Stimulated activated naive CD8-positive, alpha-beta T cell treated with anti-CD3 and anti-CD28 coated beads, Interleukin-15, Interleukin-2, amounts not matched to agents 100 ng/mL and 50 ng/mL, for 24 hours (primary cell): ENCODE data around the gene MED10.

Experiments used
- H3K27ac Mint-ChIP-seq: one replicate; pipeline ENCODE4 v1.8.0; 2021; ENCODE audit warnings: mild to moderate bottlenecking, mixed read lengths
- H3K27me3 Mint-ChIP-seq: one replicate; pipeline ENCODE4 v1.8.0; 2021; ENCODE audit warnings: mixed read lengths
- H3K36me3 Mint-ChIP-seq: one replicate; pipeline ENCODE4 v1.8.0; 2021; ENCODE audit warnings: low read depth, mixed read lengths
- H3K4me1 Mint-ChIP-seq: one replicate; pipeline ENCODE4 v1.8.0; 2021; ENCODE audit warnings: low read depth, mixed read lengths
- H3K4me3 Mint-ChIP-seq: one replicate; pipeline ENCODE4 v1.8.0; 2021; ENCODE audit warnings: mild to moderate bottlenecking, mixed read lengths
- H3K9me3 Mint-ChIP-seq: one replicate; pipeline ENCODE4 v1.8.0; 2021; ENCODE audit warnings: mixed read lengths

MED10 gene

DNA sequence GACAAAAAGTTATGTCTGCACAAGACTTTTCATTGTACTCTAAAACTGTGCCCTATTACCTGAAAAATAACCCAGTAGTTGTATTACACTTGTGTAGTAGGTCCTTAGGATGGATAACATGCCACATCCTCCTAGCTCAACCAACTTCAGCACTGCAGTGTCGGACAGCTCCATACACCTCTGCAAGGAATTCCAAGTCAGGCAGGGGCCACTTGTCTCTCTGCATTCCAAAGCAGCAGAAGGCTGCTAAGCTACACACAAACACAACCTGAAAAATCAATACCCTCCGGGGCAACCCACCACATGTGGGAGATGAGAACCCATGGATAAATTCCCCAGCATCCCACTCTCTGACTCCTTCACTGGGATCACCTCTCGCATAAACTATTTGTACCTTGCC is 50.2 kb downstream of the MED10 start:
- Mint-ChIP-seq H3K4me1 (no peaks in the 10 kb centered on the region), H3K36me3 (peaks cover 18% of the 10 kb centered on the region), H3K27ac (no peak overlapping the region), H3K27me3 (no peaks in the 10 kb centered on the region), H3K4me3 (no peak overlapping the region), H3K9me3 (peaks cover 16% of the 10 kb centered on the region)

DNA sequence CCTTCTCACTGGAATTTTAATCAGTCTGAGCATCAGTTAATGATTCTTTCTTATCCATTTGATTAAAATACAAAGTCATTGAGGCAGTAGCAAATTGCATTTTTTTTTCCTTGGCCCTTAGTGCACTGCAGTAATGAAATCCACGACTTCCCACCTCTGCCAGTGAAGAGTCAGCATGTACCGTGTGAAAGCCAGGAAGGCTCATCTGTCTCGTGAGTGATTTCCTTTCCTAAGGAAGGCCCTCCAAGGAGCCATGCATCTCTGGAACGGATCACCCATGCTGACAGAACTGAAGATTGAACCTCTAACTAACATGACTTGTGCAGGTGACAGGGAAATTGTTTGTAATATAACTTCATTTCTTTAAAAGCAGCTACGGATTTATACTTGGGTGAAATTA is 51.6 kb downstream of the MED10 start:
- Mint-ChIP-seq H3K27me3 (no peaks in the 10 kb centered on the region), H3K9me3 (peaks cover 16% of the 10 kb centered on the region), H3K36me3 (peaks cover 12% of the 10 kb centered on the region), H3K4me3 (no peak overlapping the region), H3K27ac (no peak overlapping the region), H3K4me1 (no peaks in the 10 kb centered on the region)

DNA sequence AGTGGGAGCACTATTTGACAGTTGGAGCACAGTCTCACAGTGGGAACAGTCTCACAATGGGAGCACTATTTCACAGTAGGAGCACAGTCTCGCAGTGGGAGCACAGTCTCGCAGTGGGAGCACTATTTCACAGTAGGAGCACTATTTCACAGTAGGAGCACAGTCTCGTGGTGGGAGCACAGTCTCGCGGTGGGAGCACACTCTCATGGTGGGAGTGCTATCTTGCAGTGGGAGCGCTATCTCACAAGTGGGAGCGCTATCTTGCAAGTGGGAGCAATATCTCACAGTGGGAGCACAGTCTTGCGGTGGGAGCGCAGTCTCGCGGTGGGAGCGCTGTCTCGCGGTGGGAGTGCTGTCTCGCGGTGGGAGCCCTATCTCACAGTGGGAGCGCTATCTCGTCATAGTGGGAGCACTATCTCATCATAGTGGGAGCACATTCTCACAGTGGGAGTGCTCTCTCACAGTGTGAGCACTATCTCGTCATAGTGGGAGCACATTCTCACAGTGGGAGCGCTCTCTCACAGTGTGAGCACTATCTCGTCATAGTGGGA is 56.1 kb downstream of the MED10 start:
- H3K27ac Mint-ChIP-seq = no peak overlapping the region
- no peaks in the 10 kb centered on the region for H3K4me1 Mint-ChIP-seq
- peaks cover 6% of the 10 kb centered on the region for H3K9me3 Mint-ChIP-seq

More for the DNA sequence above, 56.1 kb downstream of the MED10 start:
- Mint-ChIP-seq H3K36me3 (peaks cover 6% of the 10 kb centered on the region), H3K4me3 (no peak overlapping the region), H3K27me3 (no peaks in the 10 kb centered on the region)
